WI38 (cell line): ENCODE results near the gene GP9.

Source experiments
- H3K4me3 ChIP-seq: 2 replicates; pipeline ENCODE4 v1.5.1; 2011; ENCODE audit warnings: low read depth, mild to moderate bottlenecking, control low read depth, low read length
- TF ChIP-seq, protein P1 (sequence below): IDR thresholded peaks from 2 replicates; pipeline ENCODE4 v1.5.1; 2012; ENCODE audit warnings: low read depth, mild to moderate bottlenecking, control low read depth, low read length

The GP9 gene

DNA sequence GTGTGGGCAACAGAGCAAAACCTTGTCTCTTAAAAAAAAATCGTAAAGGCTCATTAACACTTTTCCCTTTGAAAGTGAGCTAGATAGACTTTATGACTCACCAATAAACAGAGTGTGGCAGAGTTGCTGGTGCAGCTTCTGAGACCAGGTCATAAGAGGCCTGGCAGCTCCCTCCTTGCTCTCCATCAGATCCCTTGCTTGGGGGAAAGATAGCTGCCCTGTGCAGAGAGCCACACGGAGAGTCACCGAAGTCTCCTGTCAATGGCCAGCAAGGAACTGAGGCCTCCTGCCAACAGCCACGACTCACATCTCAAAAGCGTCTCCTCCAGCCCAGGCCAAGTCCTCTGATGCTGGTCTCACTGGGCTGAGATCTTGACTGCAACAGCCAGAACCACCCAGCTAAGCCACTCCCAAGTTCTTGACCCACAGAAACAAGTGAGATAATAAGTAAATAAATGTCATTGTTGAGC is 8.7 kb upstream of the GP9 start:
- no peak overlapping the region for H3K4me3 ChIP-seq
- TF ChIP-seq, protein P1, sequence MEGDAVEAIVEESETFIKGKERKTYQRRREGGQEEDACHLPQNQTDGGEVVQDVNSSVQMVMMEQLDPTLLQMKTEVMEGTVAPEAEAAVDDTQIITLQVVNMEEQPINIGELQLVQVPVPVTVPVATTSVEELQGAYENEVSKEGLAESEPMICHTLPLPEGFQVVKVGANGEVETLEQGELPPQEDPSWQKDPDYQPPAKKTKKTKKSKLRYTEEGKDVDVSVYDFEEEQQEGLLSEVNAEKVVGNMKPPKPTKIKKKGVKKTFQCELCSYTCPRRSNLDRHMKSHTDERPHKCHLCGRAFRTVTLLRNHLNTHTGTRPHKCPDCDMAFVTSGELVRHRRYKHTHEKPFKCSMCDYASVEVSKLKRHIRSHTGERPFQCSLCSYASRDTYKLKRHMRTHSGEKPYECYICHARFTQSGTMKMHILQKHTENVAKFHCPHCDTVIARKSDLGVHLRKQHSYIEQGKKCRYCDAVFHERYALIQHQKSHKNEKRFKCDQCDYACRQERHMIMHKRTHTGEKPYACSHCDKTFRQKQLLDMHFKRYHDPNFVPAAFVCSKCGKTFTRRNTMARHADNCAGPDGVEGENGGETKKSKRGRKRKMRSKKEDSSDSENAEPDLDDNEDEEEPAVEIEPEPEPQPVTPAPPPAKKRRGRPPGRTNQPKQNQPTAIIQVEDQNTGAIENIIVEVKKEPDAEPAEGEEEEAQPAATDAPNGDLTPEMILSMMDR: no peak

DNA sequence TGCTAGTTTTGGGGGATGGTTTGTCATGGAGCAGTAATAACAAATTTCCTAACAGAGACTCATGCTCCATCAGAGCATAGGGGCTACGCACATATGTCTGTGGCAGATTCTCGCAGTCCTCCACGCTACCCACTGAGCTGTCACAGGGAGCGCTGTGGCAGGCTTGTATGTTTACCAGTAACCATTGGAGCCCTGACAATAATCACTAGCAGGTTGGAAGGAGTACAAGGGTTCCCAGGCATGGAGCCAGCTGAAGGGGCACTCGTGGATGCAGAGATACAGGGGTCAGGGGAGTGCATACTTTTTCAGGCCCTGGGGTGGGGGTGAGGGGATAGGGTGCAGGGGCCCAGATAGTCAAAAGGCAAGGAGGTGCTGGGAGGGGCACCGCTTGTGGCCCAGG is 7.9 kb upstream of the GP9 start:
- no peak overlapping the region for H3K4me3 ChIP-seq
- TF ChIP-seq, protein P1: no peak

GRCh38 chr3:129054605-129055104 is 5.9 kb upstream of the GP9 start:
- no peak overlapping the region for H3K4me3 ChIP-seq
- TF ChIP-seq, protein P1: no peak

DNA sequence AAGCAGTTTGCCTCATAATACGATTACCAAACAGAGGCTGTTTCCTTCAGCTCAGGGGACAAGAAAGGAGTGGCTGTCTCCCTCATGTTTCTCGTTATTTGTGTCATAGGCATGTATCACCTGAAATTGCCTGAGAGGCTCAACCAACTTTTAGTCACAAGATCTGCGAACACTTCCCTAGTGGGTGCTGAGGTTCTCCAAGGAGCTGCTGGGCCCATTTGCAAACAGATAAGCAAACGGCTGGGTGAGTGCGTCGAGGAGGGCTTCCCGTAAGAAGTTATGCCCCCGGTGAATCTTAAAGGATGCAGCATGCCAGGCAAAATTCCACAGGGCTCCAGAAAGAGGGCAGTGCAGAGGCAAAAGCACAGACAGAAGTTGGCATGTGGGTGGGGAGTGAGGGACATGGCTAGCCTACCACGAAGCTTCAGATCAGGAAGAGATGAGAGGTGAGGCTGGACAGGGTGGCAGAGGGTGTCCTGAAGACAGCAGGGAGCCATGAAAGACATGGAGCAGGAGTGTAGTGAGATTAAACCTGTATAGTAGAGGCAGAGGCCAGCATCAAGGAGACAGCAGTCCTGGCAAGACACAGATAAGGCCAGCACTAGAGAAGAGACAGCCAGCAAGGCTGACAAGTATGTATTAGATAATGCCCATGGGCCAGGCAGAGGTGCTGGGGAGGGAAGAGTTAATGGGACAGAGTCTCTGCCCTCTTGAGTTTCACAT is 4.0 kb upstream of the GP9 start:
- H3K4me3 ChIP-seq: no peak overlapping the region
- TF ChIP-seq, protein P1: no peak

DNA sequence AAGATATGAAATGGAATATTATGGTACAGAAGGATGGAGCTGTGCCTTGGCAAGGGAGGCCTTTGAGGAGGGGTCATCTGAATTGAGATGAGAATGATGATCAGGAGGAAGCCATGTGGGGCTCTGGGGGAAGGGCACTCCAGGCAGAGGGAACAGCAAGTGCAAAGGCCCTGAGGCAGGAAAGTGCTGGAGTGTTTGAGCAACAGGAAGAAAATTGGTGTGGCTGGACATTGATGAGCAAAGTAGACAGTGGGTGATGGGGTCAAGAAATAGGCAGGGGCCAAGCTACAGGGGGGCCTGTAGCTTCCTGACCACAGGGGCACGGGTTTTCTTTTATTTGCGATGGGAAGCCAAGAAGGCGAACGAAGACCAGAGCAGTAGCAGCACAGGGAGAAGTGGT is 3.3 kb upstream of the GP9 start:
- H3K4me3 ChIP-seq: no peak overlapping the region
- TF ChIP-seq, protein P1: no peak

- no peak overlapping the region for H3K4me3 ChIP-seq
- TF ChIP-seq, protein P1: no peak
Measured at GRCh38 chr3:129058441-129059200, 2.0 kb upstream of the GP9 start.

DNA sequence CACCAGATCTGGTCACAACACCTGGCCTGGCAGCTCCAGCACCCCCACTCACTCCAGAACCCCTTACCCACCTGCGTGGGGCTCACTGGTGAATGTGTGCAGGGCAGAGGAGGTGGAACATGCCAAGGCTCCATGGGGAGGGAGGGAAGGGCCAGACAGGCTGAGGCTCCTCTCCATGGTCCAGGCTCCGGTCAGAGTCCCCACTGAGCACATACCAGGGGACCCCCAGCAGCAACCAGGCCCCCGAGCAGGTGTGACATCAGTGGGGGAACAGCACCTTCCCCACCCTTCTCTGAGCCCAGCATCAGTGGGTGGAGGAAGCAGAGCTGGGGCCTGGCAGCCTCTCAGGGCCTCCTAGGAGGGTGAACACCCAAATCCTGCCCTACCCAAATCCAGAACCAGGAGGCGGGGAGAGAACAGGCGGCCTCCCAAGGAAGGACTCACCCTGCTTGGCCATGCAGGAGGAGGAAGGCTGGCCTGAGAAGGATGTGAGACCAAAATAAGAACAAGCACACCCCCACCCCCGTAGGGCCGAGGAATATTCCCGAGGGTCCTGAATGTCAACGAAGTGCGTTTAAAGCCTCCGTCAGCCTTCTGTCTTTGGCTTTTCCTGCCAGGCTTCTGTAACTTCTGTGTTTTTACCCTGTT is 1.1 kb upstream of the GP9 start:
- no peak overlapping the region for H3K4me3 ChIP-seq
- TF ChIP-seq, protein P1: no peak
